Activated CD4-positive, alpha-beta memory T cell treated with anti-CD3 and anti-CD28 coated beads, Interleukin-2, amount 10 ng/mL, durations not matched to agents 7 days and 5 days (primary cell): ENCODE measurements around the gene NSG1. TPM values are rescaled to one million over a fixed set of nuclear protein-coding genes. Genes with fewer than 3 reads are reported as not detected.

Source experiments
- CTCF ChIA-PET: fragments of 350-600 bp; sonication (Branson Sonifier 250); formaldehyde crosslinking; loops from one replicate; lab custom pipeline; 2021; ENCODE audit warnings: antibody characterized with exemption, inconsistent platforms; lab: Charles Lee
- POLR2A ChIA-PET: fragments of 350-600 bp; sonication (Branson Sonifier 250); formaldehyde crosslinking; loops from one replicate; lab custom pipeline; 2021; ENCODE audit warnings: antibody characterized with exemption; lab: Charles Lee
- DNase-seq: peaks from one replicate; pipeline ENCODE4 v3.0.0-alpha.2; 2020
- H3K27ac Mint-ChIP-seq: one replicate; pipeline ENCODE4 v1.8.0; 2021; ENCODE audit warnings: mild to moderate bottlenecking, mixed read lengths
- H3K27me3 Mint-ChIP-seq: one replicate; pipeline ENCODE4 v1.8.0; 2021; ENCODE audit warnings: mixed read lengths
- H3K36me3 Mint-ChIP-seq: one replicate; pipeline ENCODE4 v1.8.0; 2021; ENCODE audit warnings: low read depth, mixed read lengths
- H3K4me1 Mint-ChIP-seq: one replicate; pipeline ENCODE4 v1.8.0; 2021; ENCODE audit warnings: mixed read lengths
- H3K4me3 Mint-ChIP-seq: one replicate; pipeline ENCODE4 v1.8.0; 2021; ENCODE audit warnings: mild to moderate bottlenecking, mixed read lengths
- H3K9me3 Mint-ChIP-seq: one replicate; pipeline ENCODE4 v1.8.0; 2021; ENCODE audit warnings: mixed read lengths
- total RNA-seq, 2 experiments: library from RNA; stranded (reverse); gene quantifications; one replicate each; pipeline ENCODE4 v1.2.3, GENCODE V29; 2021

NSG1 gene
- total RNA-seq, 2 experiments from 2014 or later: 7.0 to 7.7 TPM

- Mint-ChIP-seq H3K9me3 (no peaks in the 10 kb centered on the region), H3K27me3 (peaks cover 1% of the 10 kb centered on the region), H3K4me1 (no peaks in the 10 kb centered on the region), H3K4me3 (no peak overlapping the region), H3K36me3 (no peaks in the 10 kb centered on the region), H3K27ac (no peak overlapping the region)
- CTCF ChIA-PET: no interaction called here
- no peak for DNase-seq
- POLR2A ChIA-PET: no interaction called here
Observed at GRCh38 chr4:4394644-4395043, 7.7 kb downstream of the NSG1 start.

- no peaks in the 10 kb centered on the region for H3K4me1 Mint-ChIP-seq
- no peak for DNase-seq
- no peak overlapping the region for H3K4me3 Mint-ChIP-seq
- H3K9me3 Mint-ChIP-seq: no peaks in the 10 kb centered on the region
- no peaks in the 10 kb centered on the region for H3K27me3 Mint-ChIP-seq
- CTCF ChIA-PET: interaction anchor here (0.7 kb wide), 1 partner anchor 36 kb away, joined by 3 read pairs; no protein-coding TSS in a partner anchor
- POLR2A ChIA-PET: no interaction called here
- no peaks in the 10 kb centered on the region for H3K36me3 Mint-ChIP-seq
- no peak overlapping the region for H3K27ac Mint-ChIP-seq
Observed at GRCh38 chr4:4395371-4395770, 8.5 kb downstream of the NSG1 start.

GRCh38 chr4:4395849-4396627 is 9.1 kb downstream of the NSG1 start:
- H3K4me3 Mint-ChIP-seq: no peak overlapping the region
- no peak overlapping the region for H3K27ac Mint-ChIP-seq
- H3K9me3 Mint-ChIP-seq: no peaks in the 10 kb centered on the region
- CTCF ChIA-PET: interaction anchor here (0.7 kb wide), 1 partner anchor 36 kb away, joined by 3 read pairs; no protein-coding TSS in a partner anchor
- POLR2A ChIA-PET: no interaction called here
- H3K27me3 Mint-ChIP-seq: no peaks in the 10 kb centered on the region
- no peaks in the 10 kb centered on the region for H3K4me1 Mint-ChIP-seq
- no peak for DNase-seq
- H3K36me3 Mint-ChIP-seq: no peaks in the 10 kb centered on the region

GRCh38 chr4:4396628-4397440 is 9.9 kb downstream of the NSG1 start:
- no peak for DNase-seq
- H3K4me3 Mint-ChIP-seq: no peak overlapping the region
- H3K27ac Mint-ChIP-seq: no peak overlapping the region
- H3K36me3 Mint-ChIP-seq: no peaks in the 10 kb centered on the region
- CTCF ChIA-PET: no interaction called here
- H3K9me3 Mint-ChIP-seq: no peaks in the 10 kb centered on the region
- POLR2A ChIA-PET: no interaction called here
- H3K27me3 Mint-ChIP-seq: no peaks in the 10 kb centered on the region
- no peaks in the 10 kb centered on the region for H3K4me1 Mint-ChIP-seq

GRCh38 chr4:4397441-4397819 is 10.5 kb downstream of the NSG1 start:
- DNase-seq: no peak
- Mint-ChIP-seq H3K4me1 (no peaks in the 10 kb centered on the region), H3K9me3 (no peaks in the 10 kb centered on the region), H3K36me3 (no peaks in the 10 kb centered on the region), H3K27me3 (no peaks in the 10 kb centered on the region), H3K4me3 (no peak overlapping the region), H3K27ac (no peak overlapping the region)
- ChIA-PET CTCF (no interaction called here), POLR2A (no interaction called here)

- ChIA-PET POLR2A (no interaction called here), CTCF (no interaction called here)
- DNase-seq: no peak
- H3K4me3 Mint-ChIP-seq: no peak overlapping the region
- no peak overlapping the region for H3K27ac Mint-ChIP-seq
- H3K4me1 Mint-ChIP-seq: no peaks in the 10 kb centered on the region
- no peaks in the 10 kb centered on the region for H3K9me3 Mint-ChIP-seq
- H3K36me3 Mint-ChIP-seq: no peaks in the 10 kb centered on the region
- H3K27me3 Mint-ChIP-seq: no peaks in the 10 kb centered on the region
Observed at GRCh38 chr4:4398430-4398829, 11.5 kb downstream of the NSG1 start.

- H3K4me1 Mint-ChIP-seq: no peaks in the 10 kb centered on the region
- no peaks in the 10 kb centered on the region for H3K36me3 Mint-ChIP-seq
- ChIA-PET POLR2A (no interaction called here), CTCF (no interaction called here)
- DNase-seq: no peak
- H3K27ac Mint-ChIP-seq: no peak overlapping the region
- no peak overlapping the region for H3K4me3 Mint-ChIP-seq
- no peaks in the 10 kb centered on the region for H3K27me3 Mint-ChIP-seq
- H3K9me3 Mint-ChIP-seq: no peaks in the 10 kb centered on the region
Observed at GRCh38 chr4:4401036-4401435, 14.1 kb downstream of the NSG1 start.

GRCh38 chr4:4402966-4403365 is 16.1 kb downstream of the NSG1 start:
- ChIA-PET POLR2A (no interaction called here), CTCF (no interaction called here)
- no peaks in the 10 kb centered on the region for H3K36me3 Mint-ChIP-seq
- H3K27ac Mint-ChIP-seq: no peak overlapping the region
- no peak overlapping the region for H3K4me3 Mint-ChIP-seq
- no peak for DNase-seq
- H3K9me3 Mint-ChIP-seq: no peaks in the 10 kb centered on the region
- H3K27me3 Mint-ChIP-seq: no peaks in the 10 kb centered on the region
- H3K4me1 Mint-ChIP-seq: no peaks in the 10 kb centered on the region

- H3K27ac Mint-ChIP-seq: no peak overlapping the region
- H3K36me3 Mint-ChIP-seq: no peaks in the 10 kb centered on the region
- DNase-seq: no peak
- no peaks in the 10 kb centered on the region for H3K9me3 Mint-ChIP-seq
- H3K4me1 Mint-ChIP-seq: no peaks in the 10 kb centered on the region
- H3K27me3 Mint-ChIP-seq: no peaks in the 10 kb centered on the region
- no peak overlapping the region for H3K4me3 Mint-ChIP-seq
- CTCF ChIA-PET: no interaction called here
- POLR2A ChIA-PET: no interaction called here
Observed at GRCh38 chr4:4405358-4405962, 18.6 kb downstream of the NSG1 start.

GRCh38 chr4:4406455-4407298 is 19.8 kb downstream of the NSG1 start:
- DNase-seq: no peak
- POLR2A ChIA-PET: no interaction called here
- Mint-ChIP-seq H3K4me3 (no peak overlapping the region), H3K27ac (no peak overlapping the region), H3K27me3 (no peaks in the 10 kb centered on the region), H3K9me3 (no peaks in the 10 kb centered on the region), H3K4me1 (no peaks in the 10 kb centered on the region), H3K36me3 (no peaks in the 10 kb centered on the region)
- CTCF ChIA-PET: no interaction called here

- Mint-ChIP-seq H3K4me1 (no peaks in the 10 kb centered on the region), H3K36me3 (no peaks in the 10 kb centered on the region), H3K27ac (no peak overlapping the region), H3K4me3 (no peak overlapping the region), H3K9me3 (no peaks in the 10 kb centered on the region), H3K27me3 (no peaks in the 10 kb centered on the region)
- ChIA-PET CTCF (no interaction called here), POLR2A (no interaction called here)
- DNase-seq: no peak
Observed at GRCh38 chr4:4407299-4408131, 20.6 kb downstream of the NSG1 start.

- H3K4me3 Mint-ChIP-seq: no peak overlapping the region
- H3K27me3 Mint-ChIP-seq: no peaks in the 10 kb centered on the region
- H3K36me3 Mint-ChIP-seq: no peaks in the 10 kb centered on the region
- no peak for DNase-seq
- ChIA-PET POLR2A (no interaction called here), CTCF (no interaction called here)
- no peaks in the 10 kb centered on the region for H3K9me3 Mint-ChIP-seq
- no peaks in the 10 kb centered on the region for H3K4me1 Mint-ChIP-seq
- H3K27ac Mint-ChIP-seq: no peak overlapping the region
Observed at GRCh38 chr4:4408132-4408523, 21.2 kb downstream of the NSG1 start.
